Upper lobe of right lung (tissue), 1 donor: Measurements from ENCODE around the gene CIPC. TPM values are rescaled to one million over a fixed set of nuclear protein-coding genes. Genes with fewer than 3 reads are reported as not detected.

Source experiments
- ATAC-seq: fragments of 200-7000 bp; cut with Tn5 transposase; one replicate; pipeline ENCODE4 v1.9.1; 2020; ENCODE audit warnings: mild to moderate bottlenecking, moderate library complexity
- DNase-seq: peaks from one replicate; pipeline ENCODE4 v3.0.0-alpha.2; 2020
- H3K27ac ChIP-seq: fragments of 200-600 bp; one replicate; pipeline ENCODE4 v1.8.0; 2022
- H3K27me3 ChIP-seq: fragments of 200-600 bp; one replicate; pipeline ENCODE4 v1.8.0; 2022; ENCODE audit warnings: mild to moderate bottlenecking
- H3K36me3 ChIP-seq: fragments of 200-600 bp; one replicate; pipeline ENCODE4 v1.8.0; 2022
- H3K4me1 ChIP-seq: fragments of 200-600 bp; one replicate; pipeline ENCODE4 v1.8.0; 2022
- H3K4me3 ChIP-seq: fragments of 200-600 bp; one replicate; pipeline ENCODE4 v1.8.0; 2022; ENCODE audit warnings: mild to moderate bottlenecking
- H3K9me3 ChIP-seq: fragments of 200-600 bp; one replicate; pipeline ENCODE4 v1.8.0; 2022
- intact Hi-C: fragments of 100-400 bp; cut with DNase I; formaldehyde crosslinking; loops from one replicate; pipeline ENCODE4 v1.11.0; 2022
- total RNA-seq: library from RNA; stranded (reverse); fragmentation: NEBNext Ultra II Directional; extraction: Animal tissue kit (Norgen Biotek cat#: 25700); gene quantifications from one replicate; pipeline ENCODE4 v1.2.1, GENCODE V29; 2021
- TF ChIP-seq, protein P1 (sequence below): fragments of 200-600 bp; IDR thresholded peaks from one replicate; pipeline ENCODE4 v1.8.0; 2022; ENCODE audit warnings: antibody characterized with exemption
- donor health status: DM: no; HTN: yes; CAD: no; lungs with severe emphysema.

The CIPC gene
- total RNA-seq, 1 donor from 2014 or later = 24.9 TPM

DNA sequence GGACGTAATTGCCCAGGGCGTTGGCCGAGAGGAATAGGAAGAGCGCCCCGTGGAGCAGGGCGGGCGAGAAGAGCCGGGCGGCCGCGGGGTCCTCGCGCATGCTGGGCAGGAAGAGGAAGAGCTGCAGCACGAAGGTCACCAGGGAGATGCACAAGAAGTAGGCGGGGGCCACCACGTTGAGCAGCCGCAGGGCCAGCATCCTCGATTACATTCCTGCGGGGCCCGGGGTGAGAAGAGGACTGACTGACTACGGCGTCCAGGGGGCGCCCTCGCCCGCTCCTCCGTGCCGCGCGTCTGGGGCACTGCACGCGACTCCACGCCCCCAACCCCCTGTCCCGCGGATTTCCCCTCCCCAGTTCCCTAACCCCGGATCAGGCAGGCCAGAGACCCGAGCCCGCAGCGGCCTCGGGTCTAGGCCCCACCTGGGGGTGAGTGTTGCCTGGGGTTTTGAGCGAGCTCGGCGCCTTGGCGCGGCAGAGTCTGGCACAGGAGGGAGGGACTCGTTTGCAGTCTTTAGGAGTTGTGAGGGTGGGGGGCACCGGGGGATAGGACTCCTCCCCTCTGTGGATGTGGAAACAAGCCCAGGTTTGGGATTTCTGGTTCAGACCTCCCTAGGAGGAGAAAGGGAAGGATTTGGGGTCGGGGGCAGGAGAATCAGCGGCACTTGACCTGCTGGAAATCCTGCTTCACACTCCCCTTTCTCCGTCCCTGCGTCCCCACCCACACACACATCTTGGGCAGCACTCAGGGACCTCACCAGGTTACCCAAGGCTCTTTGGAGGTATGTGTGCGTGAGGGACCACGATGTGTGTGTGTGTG, 41.7 kb downstream of the CIPC start:
- Histone ChIP-seq H3K4me1 (peaks cover 13% of the 10 kb centered on the region), H3K27ac (no peak overlapping the region), H3K36me3 (no peaks in the 10 kb centered on the region), H3K4me3 (no peak overlapping the region), H3K27me3 (peaks cover 93% of the 10 kb centered on the region), H3K9me3 (no peaks in the 10 kb centered on the region)
- intact Hi-C loops = no loop called here
- TF ChIP-seq, protein P1, sequence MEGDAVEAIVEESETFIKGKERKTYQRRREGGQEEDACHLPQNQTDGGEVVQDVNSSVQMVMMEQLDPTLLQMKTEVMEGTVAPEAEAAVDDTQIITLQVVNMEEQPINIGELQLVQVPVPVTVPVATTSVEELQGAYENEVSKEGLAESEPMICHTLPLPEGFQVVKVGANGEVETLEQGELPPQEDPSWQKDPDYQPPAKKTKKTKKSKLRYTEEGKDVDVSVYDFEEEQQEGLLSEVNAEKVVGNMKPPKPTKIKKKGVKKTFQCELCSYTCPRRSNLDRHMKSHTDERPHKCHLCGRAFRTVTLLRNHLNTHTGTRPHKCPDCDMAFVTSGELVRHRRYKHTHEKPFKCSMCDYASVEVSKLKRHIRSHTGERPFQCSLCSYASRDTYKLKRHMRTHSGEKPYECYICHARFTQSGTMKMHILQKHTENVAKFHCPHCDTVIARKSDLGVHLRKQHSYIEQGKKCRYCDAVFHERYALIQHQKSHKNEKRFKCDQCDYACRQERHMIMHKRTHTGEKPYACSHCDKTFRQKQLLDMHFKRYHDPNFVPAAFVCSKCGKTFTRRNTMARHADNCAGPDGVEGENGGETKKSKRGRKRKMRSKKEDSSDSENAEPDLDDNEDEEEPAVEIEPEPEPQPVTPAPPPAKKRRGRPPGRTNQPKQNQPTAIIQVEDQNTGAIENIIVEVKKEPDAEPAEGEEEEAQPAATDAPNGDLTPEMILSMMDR = peak; percentile 35
- DNase-seq = no peak
- peak; percentile 42 for ATAC-seq

DNA sequence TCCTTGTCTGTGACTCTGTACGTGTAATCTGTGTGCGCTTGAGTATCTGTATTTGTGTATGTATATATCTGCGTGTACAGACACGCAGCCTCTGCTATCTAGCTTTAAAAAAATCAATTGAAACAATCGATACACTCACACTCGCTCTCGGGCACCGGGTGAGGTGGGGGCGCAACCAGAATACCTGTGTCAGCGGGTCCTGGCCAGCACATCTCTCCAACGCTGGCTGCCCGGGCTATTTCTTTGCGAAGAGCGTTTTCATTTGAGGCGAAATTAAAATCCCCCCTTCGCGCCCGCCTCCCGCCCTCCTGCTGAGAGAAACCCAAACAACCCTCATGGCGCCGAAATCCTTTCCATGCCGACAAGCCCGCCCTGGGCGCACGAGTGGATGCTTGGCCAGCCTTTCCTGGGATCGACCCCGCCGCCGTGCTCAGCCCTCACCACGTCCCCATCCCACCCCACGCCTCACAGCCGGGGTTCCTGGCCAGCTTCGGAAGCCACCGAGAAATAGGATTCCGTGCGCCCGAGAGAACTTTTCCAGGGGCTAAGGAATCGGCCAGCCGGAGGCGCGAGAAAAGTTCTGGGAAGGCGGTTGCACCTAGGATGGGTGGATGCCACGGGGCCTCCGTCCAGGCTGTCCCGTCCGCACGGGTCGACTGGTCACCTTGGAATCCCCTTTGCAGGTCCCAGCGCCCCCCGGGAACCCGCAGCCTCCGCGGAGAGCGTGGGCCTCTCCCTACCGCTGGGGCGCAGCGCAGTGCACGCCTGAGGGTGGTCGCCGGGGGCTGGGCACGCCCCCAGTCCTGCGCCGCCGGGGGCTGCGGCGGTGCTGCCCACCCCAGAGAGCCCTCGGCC, 42.5 kb downstream of the CIPC start:
- H3K4me1 ChIP-seq = peaks cover 13% of the 10 kb centered on the region
- DNase-seq (no peak), ATAC-seq (no peak)
- intact Hi-C loops = no loop called here
- TF ChIP-seq, protein P1 = no peak
- peaks cover 94% of the 10 kb centered on the region for H3K27me3 ChIP-seq
- H3K27ac ChIP-seq = no peak overlapping the region
- H3K9me3 ChIP-seq = no peaks in the 10 kb centered on the region
- H3K4me3 ChIP-seq = no peak overlapping the region
- no peaks in the 10 kb centered on the region for H3K36me3 ChIP-seq

DNA sequence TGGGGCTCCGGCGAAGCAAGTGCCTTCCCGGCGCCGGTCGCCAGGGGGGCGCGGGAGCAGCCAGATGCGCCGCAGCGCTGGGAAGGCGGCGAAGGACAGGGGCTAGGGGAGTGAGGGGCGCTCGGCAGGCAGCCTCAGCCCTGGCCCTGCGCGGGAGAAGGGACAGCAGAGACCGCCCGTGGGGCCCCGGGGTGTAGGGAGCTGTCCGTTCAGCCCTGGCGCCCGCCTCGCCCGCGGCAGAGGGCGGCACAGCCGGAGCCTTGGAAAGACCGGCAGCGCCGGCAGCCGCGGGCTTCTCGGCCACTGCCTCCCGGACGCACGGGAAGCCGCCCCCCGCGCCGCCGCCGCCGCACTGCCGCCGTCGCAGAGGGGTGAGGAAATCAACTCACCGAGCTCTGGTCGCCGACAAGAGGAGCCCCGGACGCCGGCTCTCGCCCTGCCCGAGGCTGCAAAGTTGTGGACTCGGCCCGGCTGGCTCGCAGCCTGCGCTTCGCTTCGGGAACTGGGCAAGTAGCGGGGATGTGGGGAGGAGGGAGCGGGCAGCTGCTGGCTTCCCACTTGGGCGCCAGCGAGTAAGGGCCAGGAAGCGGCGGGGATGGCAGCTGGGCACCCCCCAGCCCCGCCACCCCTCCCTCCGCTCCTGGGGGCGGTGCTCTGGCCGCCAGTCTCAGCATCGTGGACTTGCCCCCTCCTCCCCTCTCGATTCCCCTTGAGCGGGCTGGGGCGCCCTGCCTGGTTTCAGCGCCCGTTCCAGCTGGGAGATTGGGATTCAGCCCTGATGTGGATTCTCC, 43.4 kb downstream of the CIPC start, which contains the start of gene ZDHHC22:
ZDHHC22 (minus strand) TSS at position 578 of the 791 bp plus-strand sequence. CDS start 2,053 bp downstream, outside the sequence.
- peaks cover 97% of the 10 kb centered on the region for H3K27me3 ChIP-seq
- ATAC-seq = peak; percentile 32

DNA sequence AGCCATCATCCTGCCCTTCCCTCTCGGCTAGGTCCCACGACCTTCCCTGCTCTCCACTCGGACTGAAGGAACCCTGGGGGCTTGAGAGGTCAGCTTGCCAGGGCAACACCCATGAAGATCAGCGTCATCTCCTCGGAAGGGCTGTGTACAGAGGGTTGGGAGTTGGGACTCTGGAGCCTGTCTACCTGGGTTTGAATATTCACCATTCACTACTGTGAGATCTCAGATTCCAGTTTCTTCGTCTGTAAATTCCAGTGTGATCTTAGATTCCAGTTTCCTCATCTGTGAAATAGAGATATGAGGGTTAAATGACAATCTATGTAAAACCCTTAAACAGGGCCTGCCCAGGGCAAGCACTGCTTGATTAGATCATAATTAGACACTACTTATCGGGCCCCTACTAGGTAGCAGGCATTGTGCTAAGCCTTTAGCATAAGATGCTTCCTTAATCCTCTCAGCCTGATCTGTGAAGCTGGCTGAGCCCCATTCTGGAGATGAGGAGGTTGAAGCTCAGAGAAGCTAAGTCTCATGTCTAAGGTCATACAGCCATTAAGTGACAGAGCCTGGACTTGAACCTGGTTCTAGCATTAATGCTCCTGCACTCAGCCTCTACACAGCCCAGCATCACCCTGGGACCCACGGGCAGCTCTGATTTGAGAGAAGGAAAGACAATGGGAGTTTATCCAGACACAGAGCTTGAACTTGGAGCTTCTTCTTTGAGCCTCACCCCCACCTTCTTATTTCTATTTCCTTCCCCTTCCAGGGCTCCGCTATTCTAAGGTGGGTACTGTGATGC, 44.1 kb downstream of the CIPC start:
- no peak for ATAC-seq
- Histone ChIP-seq H3K9me3 (no peaks in the 10 kb centered on the region), H3K36me3 (no peaks in the 10 kb centered on the region), H3K27ac (no peak overlapping the region), H3K4me3 (no peak overlapping the region), H3K27me3 (peaks cover 98% of the 10 kb centered on the region), H3K4me1 (peaks cover 13% of the 10 kb centered on the region)
- no peak for DNase-seq
- TF ChIP-seq, protein P1 = no peak
- intact Hi-C loops = no loop called here

More for the DNA sequence above, 43.4 kb downstream of the CIPC start, which contains the start of gene ZDHHC22:
- H3K4me3 ChIP-seq = peak within 1 kb of the TSS; percentile 26
- no peaks in the 10 kb centered on the region for H3K36me3 ChIP-seq
- H3K4me1 ChIP-seq = peaks cover 13% of the 10 kb centered on the region
- H3K9me3 ChIP-seq = no peaks in the 10 kb centered on the region
- TF ChIP-seq, protein P1 = peak; percentile 26
- intact Hi-C loops = no loop called here
- no peak for DNase-seq
- H3K27ac ChIP-seq = no peak within 1 kb of the TSS
